HG03103 (cell line): ENCODE measurements around the gene MAGI2.
"Not testable (repeated sequence)": the region's sequence is repeated elsewhere in the genome, so short reads cannot be mapped to it uniquely, and the experiment has no call there.

Experiments
- ATAC-seq: cut with Tn5 transposase; IDR thresholded peaks from one replicate; pipeline ENCODE4 v1.9.1; 2021; ENCODE audit warnings: low read depth; ENCODE audit not compliant: unreplicated experiment

Gene MAGI2

GRCh38 chr7:78350391-78350790, 1103.1 kb downstream of the MAGI2 start:
- ATAC-seq: no peak

GRCh38 chr7:78346827-78347226, 1106.6 kb downstream of the MAGI2 start:
- ATAC-seq: no peak

GRCh38 chr7:78345979-78346378, 1107.5 kb downstream of the MAGI2 start:
- ATAC-seq: no peak

GRCh38 chr7:78345293-78345911, 1108.1 kb downstream of the MAGI2 start:
- no peak for ATAC-seq

- no peak for ATAC-seq
Observed at GRCh38 chr7:78334426-78334825, 1119.0 kb downstream of the MAGI2 start.

GRCh38 chr7:78333530-78334425, 1119.7 kb downstream of the MAGI2 start:
- ATAC-seq: no peak

- ATAC-seq: no peak
Observed at GRCh38 chr7:78329001-78329655, 1124.3 kb downstream of the MAGI2 start.

GRCh38 chr7:78327718-78328117, 1125.7 kb downstream of the MAGI2 start:
- no peak for ATAC-seq

- ATAC-seq: no peak
Observed at GRCh38 chr7:78326876-78327275, 1126.6 kb downstream of the MAGI2 start.

- no peak for ATAC-seq
Observed at GRCh38 chr7:78326189-78326588, 1127.3 kb downstream of the MAGI2 start.

- ATAC-seq: no peak
Observed at GRCh38 chr7:78323118-78323517, 1130.3 kb downstream of the MAGI2 start.

GRCh38 chr7:78322231-78322630, 1131.2 kb downstream of the MAGI2 start:
- ATAC-seq: not testable (repeated sequence)

- ATAC-seq: no peak
Observed at GRCh38 chr7:78317371-78317770, 1136.1 kb downstream of the MAGI2 start.

- no peak for ATAC-seq
Observed at GRCh38 chr7:78316110-78316509, 1137.4 kb downstream of the MAGI2 start.

- ATAC-seq: no peak
Observed at GRCh38 chr7:78315119-78315518, 1138.3 kb downstream of the MAGI2 start.

- ATAC-seq: no peak
Observed at GRCh38 chr7:78311181-78311580, 1142.3 kb downstream of the MAGI2 start.

GRCh38 chr7:78307892-78308291, 1145.6 kb downstream of the MAGI2 start:
- ATAC-seq: no peak

GRCh38 chr7:78306634-78307033, 1146.8 kb downstream of the MAGI2 start:
- no peak for ATAC-seq

GRCh38 chr7:78301407-78301806, 1152.1 kb downstream of the MAGI2 start:
- no peak for ATAC-seq

- no peak for ATAC-seq
Observed at GRCh38 chr7:78299088-78299487, 1154.4 kb downstream of the MAGI2 start.

GRCh38 chr7:78296644-78297371, 1156.7 kb downstream of the MAGI2 start:
- no peak for ATAC-seq
